Measurements from ENCODE around the gene PAX5.

The PAX5 gene

DNA sequence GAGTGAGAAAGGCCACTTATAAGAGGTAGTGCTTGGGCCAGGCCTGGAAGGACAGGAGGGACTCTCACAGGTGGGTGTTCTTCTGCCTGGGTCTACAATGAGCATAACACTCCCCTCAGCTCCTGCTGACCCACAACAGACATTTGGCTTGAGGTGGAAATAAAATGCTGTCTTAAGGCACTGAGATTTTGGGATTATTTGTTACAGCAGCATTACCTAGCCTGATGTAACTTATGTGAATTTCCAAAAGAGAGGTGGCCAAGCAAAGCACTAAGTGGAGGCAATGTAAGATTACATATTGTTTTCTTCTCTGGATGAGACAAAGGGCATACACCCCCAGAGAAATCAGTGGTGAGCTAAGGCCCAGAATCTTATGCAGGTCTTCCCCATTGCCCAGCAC lies 221.5 kb downstream of the PAX5 start:
- Histone ChIP-seq H3K27ac (ENCODE audit: low read length) (no peak overlapping the region), H3K9me3 (ENCODE audit: insufficient read depth, low read length, severe bottlenecking) (no peaks in the 10 kb centered on the region), H3K27me3 (ENCODE audit: insufficient read depth, low read length, poor library complexity) (peaks cover 8% of the 10 kb centered on the region), H3K4me2 (ENCODE audit: insufficient read depth, low read length) (no peak overlapping the region), H3K9ac (ENCODE audit: low read depth, low read length) (no peak overlapping the region), H3K4me3 (ENCODE audit: low read depth in 1 of 2, low read length in 2 of 2) (no peak overlapping the region), H3K79me2 (ENCODE audit: insufficient read depth, low read length) (no peaks in the 10 kb centered on the region), H4K20me1 (ENCODE audit: insufficient read depth, low read length) (no peaks in the 10 kb centered on the region), H2AFZ (ENCODE audit: low read depth, low read length) (no peak overlapping the region), H3K36me3 (ENCODE audit: insufficient read depth, low read length) (no peaks in the 10 kb centered on the region), H3K4me1 (ENCODE audit: insufficient read depth, low read length) (no peaks in the 10 kb centered on the region)
- TF ChIP-seq EZH2 (IDR thresholded peaks at IDR 0.05; ENCODE audit: borderline replicate concordance, low read depth, low read length, severe bottlenecking), result no peak
- TF ChIP-seq, protein P1, sequence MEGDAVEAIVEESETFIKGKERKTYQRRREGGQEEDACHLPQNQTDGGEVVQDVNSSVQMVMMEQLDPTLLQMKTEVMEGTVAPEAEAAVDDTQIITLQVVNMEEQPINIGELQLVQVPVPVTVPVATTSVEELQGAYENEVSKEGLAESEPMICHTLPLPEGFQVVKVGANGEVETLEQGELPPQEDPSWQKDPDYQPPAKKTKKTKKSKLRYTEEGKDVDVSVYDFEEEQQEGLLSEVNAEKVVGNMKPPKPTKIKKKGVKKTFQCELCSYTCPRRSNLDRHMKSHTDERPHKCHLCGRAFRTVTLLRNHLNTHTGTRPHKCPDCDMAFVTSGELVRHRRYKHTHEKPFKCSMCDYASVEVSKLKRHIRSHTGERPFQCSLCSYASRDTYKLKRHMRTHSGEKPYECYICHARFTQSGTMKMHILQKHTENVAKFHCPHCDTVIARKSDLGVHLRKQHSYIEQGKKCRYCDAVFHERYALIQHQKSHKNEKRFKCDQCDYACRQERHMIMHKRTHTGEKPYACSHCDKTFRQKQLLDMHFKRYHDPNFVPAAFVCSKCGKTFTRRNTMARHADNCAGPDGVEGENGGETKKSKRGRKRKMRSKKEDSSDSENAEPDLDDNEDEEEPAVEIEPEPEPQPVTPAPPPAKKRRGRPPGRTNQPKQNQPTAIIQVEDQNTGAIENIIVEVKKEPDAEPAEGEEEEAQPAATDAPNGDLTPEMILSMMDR (IDR thresholded peaks at IDR 0.05; ENCODE audit: borderline replicate concordance, extremely low read depth, low read length, poor library complexity, severe bottlenecking), result no peak
- DNase-seq (no peak), ATAC-seq (ENCODE audit: insufficient read depth, low read depth) (no peak)

DNA sequence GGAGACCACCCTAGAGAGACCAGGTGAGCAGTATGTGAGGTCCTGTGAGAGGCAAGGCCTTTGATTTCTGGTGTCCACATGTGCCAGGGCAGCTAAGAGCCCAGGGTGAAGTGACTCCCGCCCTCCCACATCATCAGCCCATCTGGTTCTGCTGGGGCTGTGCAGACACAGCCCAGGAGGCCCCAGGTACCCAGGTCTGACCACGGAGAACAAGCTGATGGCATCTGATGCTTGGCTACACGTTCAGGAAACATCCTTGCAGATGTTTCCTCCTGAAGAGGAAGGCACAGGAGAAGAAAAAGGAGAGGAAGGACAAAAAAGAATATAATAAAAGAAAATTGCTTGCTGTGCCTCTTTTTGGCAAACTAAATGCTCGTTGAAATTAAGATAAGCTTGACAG lies 225.8 kb downstream of the PAX5 start:
- no peak for DNase-seq
- Histone ChIP-seq H3K27ac (ENCODE audit: low read length) (no peak overlapping the region), H3K9ac (ENCODE audit: low read depth, low read length) (no peak overlapping the region), H3K36me3 (ENCODE audit: insufficient read depth, low read length) (no peaks in the 10 kb centered on the region), H3K79me2 (ENCODE audit: insufficient read depth, low read length) (no peaks in the 10 kb centered on the region), H3K9me3 (ENCODE audit: insufficient read depth, low read length, severe bottlenecking) (no peaks in the 10 kb centered on the region), H2AFZ (ENCODE audit: low read depth, low read length) (no peak overlapping the region), H4K20me1 (ENCODE audit: insufficient read depth, low read length) (no peaks in the 10 kb centered on the region), H3K4me2 (ENCODE audit: insufficient read depth, low read length) (no peak overlapping the region), H3K27me3 (ENCODE audit: insufficient read depth, low read length, poor library complexity) (peaks cover 6% of the 10 kb centered on the region), H3K4me1 (ENCODE audit: insufficient read depth, low read length) (no peaks in the 10 kb centered on the region), H3K4me3 (ENCODE audit: low read depth in 1 of 2, low read length in 2 of 2) (no peak overlapping the region)
- no peak for TF ChIP-seq EZH2 (IDR thresholded peaks at IDR 0.05; ENCODE audit: borderline replicate concordance, low read depth, low read length, severe bottlenecking)
- ATAC-seq (ENCODE audit: insufficient read depth, low read depth), result no peak

DNA sequence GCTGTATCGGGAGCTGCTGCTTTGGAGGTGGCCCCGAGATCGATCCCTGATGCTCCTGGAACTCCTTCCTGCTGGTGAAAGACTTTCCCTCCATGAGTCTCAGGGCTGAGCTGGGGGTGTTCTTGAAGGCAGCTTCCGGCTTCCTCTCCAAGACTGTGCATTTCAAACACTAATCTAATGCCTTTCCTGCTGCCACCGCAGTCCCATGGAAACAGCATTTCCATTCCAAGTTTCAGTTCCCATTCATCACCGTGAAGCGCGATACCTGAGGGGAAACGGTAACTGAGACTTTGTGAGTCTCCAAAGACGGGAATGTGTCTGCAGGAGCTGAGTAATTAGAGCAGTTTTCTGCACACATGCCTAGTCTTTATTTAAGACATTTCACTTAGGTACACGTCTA lies 230.1 kb downstream of the PAX5 start:
- Histone ChIP-seq H3K9me3 (ENCODE audit: insufficient read depth, low read length, severe bottlenecking) (no peaks in the 10 kb centered on the region), H3K4me1 (ENCODE audit: insufficient read depth, low read length) (no peaks in the 10 kb centered on the region), H2AFZ (ENCODE audit: low read depth, low read length) (no peak overlapping the region), H3K27ac (ENCODE audit: low read length) (no peak overlapping the region), H3K4me2 (ENCODE audit: insufficient read depth, low read length) (no peak overlapping the region), H3K9ac (ENCODE audit: low read depth, low read length) (no peak overlapping the region), H3K36me3 (ENCODE audit: insufficient read depth, low read length) (no peaks in the 10 kb centered on the region), H3K4me3 (ENCODE audit: low read depth in 1 of 2, low read length in 2 of 2) (no peak overlapping the region), H4K20me1 (ENCODE audit: insufficient read depth, low read length) (no peaks in the 10 kb centered on the region), H3K79me2 (ENCODE audit: insufficient read depth, low read length) (no peaks in the 10 kb centered on the region), H3K27me3 (ENCODE audit: insufficient read depth, low read length, poor library complexity) (peaks cover 7% of the 10 kb centered on the region)
- ATAC-seq (ENCODE audit: insufficient read depth, low read depth) (no peak), DNase-seq (no peak)
- TF ChIP-seq, protein P1 (IDR thresholded peaks at IDR 0.05; ENCODE audit: borderline replicate concordance, extremely low read depth, low read length, poor library complexity, severe bottlenecking), result no peak
- TF ChIP-seq EZH2 (IDR thresholded peaks at IDR 0.05; ENCODE audit: borderline replicate concordance, low read depth, low read length, severe bottlenecking), result no peak

DNA sequence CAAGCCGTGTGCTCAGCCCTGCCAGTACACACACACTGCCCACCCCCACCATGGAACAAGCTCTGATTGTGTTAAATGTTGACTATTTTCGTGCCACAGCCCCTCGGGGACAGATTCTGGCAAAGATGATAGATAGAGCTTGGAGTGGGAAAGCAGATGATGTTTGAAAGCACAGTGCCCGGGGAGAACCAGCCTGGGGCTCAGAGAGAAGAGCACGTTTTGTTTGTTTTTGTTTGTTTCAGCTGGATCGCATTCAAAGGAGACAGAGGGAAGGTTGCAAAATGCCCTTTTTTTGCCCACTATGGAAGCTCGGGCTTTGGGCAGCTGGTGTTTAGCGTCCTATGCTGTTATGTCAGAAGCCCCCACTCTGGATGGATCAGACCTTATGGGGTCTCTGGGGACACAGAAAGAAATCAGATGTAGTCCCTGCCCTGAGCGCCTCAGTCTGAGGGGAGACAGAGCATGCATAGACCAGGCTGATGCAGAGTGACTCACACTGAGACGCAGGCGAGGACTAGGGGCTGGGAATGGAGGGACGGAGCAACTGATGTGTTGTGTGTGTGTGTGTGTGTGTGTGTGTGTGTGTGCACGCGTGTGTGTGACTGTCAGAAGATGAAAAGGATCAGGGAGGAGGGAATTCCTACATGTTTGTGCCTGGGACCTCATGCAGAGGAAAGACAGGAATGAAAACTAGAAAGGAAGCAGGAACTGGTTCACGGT lies 231.7 kb downstream of the PAX5 start:
- ATAC-seq (ENCODE audit: insufficient read depth, low read depth) (no peak), DNase-seq (no peak)
- no peak overlapping the region for H3K9ac ChIP-seq (ENCODE audit: low read depth, low read length)
- no peaks in the 10 kb centered on the region for H4K20me1 ChIP-seq (ENCODE audit: insufficient read depth, low read length)
- H3K36me3 ChIP-seq (ENCODE audit: insufficient read depth, low read length), result no peaks in the 10 kb centered on the region
- no peak overlapping the region for H3K4me2 ChIP-seq (ENCODE audit: insufficient read depth, low read length)
- H3K4me3 ChIP-seq (ENCODE audit: low read depth in 1 of 2, low read length in 2 of 2), result no peak overlapping the region
- no peak overlapping the region for H3K27ac ChIP-seq (ENCODE audit: low read length)
- peaks cover 7% of the 10 kb centered on the region for H3K27me3 ChIP-seq (ENCODE audit: insufficient read depth, low read length, poor library complexity)
- H3K9me3 ChIP-seq (ENCODE audit: insufficient read depth, low read length, severe bottlenecking), result no peaks in the 10 kb centered on the region
- no peak overlapping the region for H2AFZ ChIP-seq (ENCODE audit: low read depth, low read length)
- TF ChIP-seq EZH2 (IDR thresholded peaks at IDR 0.05; ENCODE audit: borderline replicate concordance, low read depth, low read length, severe bottlenecking), result no peak
- TF ChIP-seq, protein P1 (IDR thresholded peaks at IDR 0.05; ENCODE audit: borderline replicate concordance, extremely low read depth, low read length, poor library complexity, severe bottlenecking), result no peak
- no peaks in the 10 kb centered on the region for H3K4me1 ChIP-seq (ENCODE audit: insufficient read depth, low read length)
- H3K79me2 ChIP-seq (ENCODE audit: insufficient read depth, low read length), result no peaks in the 10 kb centered on the region
